ENCODE measurements around the gene AASDHPPT.

Gene AASDHPPT

GRCh38 chr11:106086850-106087249 lies 9.4 kb downstream of the AASDHPPT start:
- no peak for FAIRE-seq

GRCh38 chr11:106087815-106088435 lies 10.5 kb downstream of the AASDHPPT start:
- FAIRE-seq, result peak; percentile 99

- no peak for FAIRE-seq
Measured at GRCh38 chr11:106088896-106089295, 11.4 kb downstream of the AASDHPPT start.

GRCh38 chr11:106091480-106092123 lies 14.1 kb downstream of the AASDHPPT start:
- FAIRE-seq, result no peak

GRCh38 chr11:106092446-106092845 lies 15.0 kb downstream of the AASDHPPT start:
- no peak for FAIRE-seq

GRCh38 chr11:106098893-106099553 lies 21.6 kb downstream of the AASDHPPT start:
- no peak for FAIRE-seq

- no peak for FAIRE-seq
Measured at GRCh38 chr11:106101370-106101769, 23.9 kb downstream of the AASDHPPT start.

- no peak for FAIRE-seq
Measured at GRCh38 chr11:106101819-106102218, 24.4 kb downstream of the AASDHPPT start.

- no peak for FAIRE-seq
Measured at GRCh38 chr11:106105986-106106385, 28.5 kb downstream of the AASDHPPT start.

GRCh38 chr11:106121570-106122320 lies 44.3 kb downstream of the AASDHPPT start:
- no peak for FAIRE-seq

- no peak for FAIRE-seq
Measured at GRCh38 chr11:106127604-106128003, 50.1 kb downstream of the AASDHPPT start.

- no peak for FAIRE-seq
Measured at GRCh38 chr11:106128740-106129139, 51.3 kb downstream of the AASDHPPT start.

GRCh38 chr11:106131998-106132397 lies 54.5 kb downstream of the AASDHPPT start:
- no peak for FAIRE-seq

GRCh38 chr11:106132582-106133354 lies 55.3 kb downstream of the AASDHPPT start:
- no peak for FAIRE-seq

GRCh38 chr11:106133529-106133928 lies 56.1 kb downstream of the AASDHPPT start:
- FAIRE-seq, result no peak

GRCh38 chr11:106137061-106137460 lies 59.6 kb downstream of the AASDHPPT start:
- FAIRE-seq, result no peak

GRCh38 chr11:106137758-106138157 lies 60.3 kb downstream of the AASDHPPT start:
- FAIRE-seq, result no peak
